Panc1 (cell line): ENCODE measurements around the gene PSMD13. TPM values are rescaled to one million over a fixed set of nuclear protein-coding genes. Genes with fewer than 3 reads are reported as not detected.

Experiments used
- ATAC-seq: fragments of 200-7000 bp; cut with Tn5 transposase; 2 replicates; pipeline ENCODE4 v1.9.1; 2020; ENCODE audit warnings: mild to moderate bottlenecking, moderate library complexity
- BruUV-seq: library from RNA; stranded (reverse); fragments of 400-500 nt; replicated peaks from 2 replicates; lab custom pipeline; 2021; lab: Mats Ljungman, UMichigan
- CTCF ChIA-PET: fragments of 300-600 bp; sonication (Branson Sonifier 250); formaldehyde crosslinking; loops from one replicate; lab custom pipeline; 2022; ENCODE audit warnings: antibody characterized with exemption; lab: Charles Lee
- POLR2A ChIA-PET: fragments of 300-600 bp; sonication (Branson Sonifier 250); formaldehyde crosslinking; loops from one replicate; lab custom pipeline; 2022; ENCODE audit warnings: antibody characterized with exemption; lab: Charles Lee
- DNase-seq: peaks from one replicate; pipeline ENCODE4 v3.0.0-alpha.2; 2010; ENCODE audit warnings: low read depth, low spot score
- H3K27ac ChIP-seq: 2 replicates; pipeline ENCODE4 v1.5.1; 2011; ENCODE audit warnings: mild to moderate bottlenecking, low read length, inconsistent platforms
- H3K27me3 ChIP-seq: fragments of 200-500 bp; sonication (Bioruptor generic); 2 replicates; pipeline ENCODE4 v1.6.0; 2014; ENCODE audit warnings: low read length, inconsistent platforms; ENCODE audit not compliant: control insufficient read depth, insufficient read depth
- H3K36me3 ChIP-seq: fragments of 200-500 bp; sonication (Bioruptor generic); 2 replicates; pipeline ENCODE4 v1.5.1; 2014; ENCODE audit warnings: inconsistent platforms, mild to moderate bottlenecking, low read length, moderate library complexity; ENCODE audit not compliant: control insufficient read depth, insufficient read depth
- H3K4me1 ChIP-seq: 2 replicates; pipeline ENCODE4 v1.5.1; 2011; ENCODE audit warnings: inconsistent platforms, mild to moderate bottlenecking, low read length, moderate library complexity; ENCODE audit not compliant: control insufficient read depth, insufficient read depth
- H3K4me3 ChIP-seq, 2 experiments: 2 replicates each; pipeline ENCODE4 v1.5.1; 2011 to 2012; ENCODE audit warnings: low read depth in 2 of 2, low read length in 2 of 2, mild to moderate bottlenecking in 2 of 2, inconsistent platforms in 1 of 2, moderate library complexity in 1 of 2
- H3K9me3 ChIP-seq: fragments of 200-500 bp; sonication (Bioruptor generic); 2 replicates; pipeline ENCODE4 v1.5.1; 2014; ENCODE audit warnings: low read depth, mild to moderate bottlenecking, inconsistent platforms, low read length, moderate library complexity; ENCODE audit not compliant: control insufficient read depth, insufficient read depth
- CTCF ChIP-seq: fragments of 450-650 bp; IDR thresholded peaks from 2 replicates; pipeline ENCODE4 v1.5.1; 2017; ENCODE audit warnings: mild to moderate bottlenecking
- POLR2AphosphoS5 ChIP-seq: IDR thresholded peaks from 2 replicates; pipeline ENCODE4 v1.6.1; 2012; ENCODE audit warnings: mild to moderate bottlenecking, low read depth, low read length, moderate library complexity
- REST ChIP-seq, 2 experiments: IDR thresholded peaks; 2 replicates each; pipeline ENCODE4 v1.6.1; 2011 to 2012; ENCODE audit warnings: low read depth in 2 of 2, control low read depth in 1 of 2, low read length in 1 of 2, mild to moderate bottlenecking in 1 of 2, moderate library complexity in 1 of 2; ENCODE audit not compliant: insufficient read depth in 1 of 2
- SIN3A ChIP-seq: IDR thresholded peaks from 2 replicates; pipeline ENCODE4 v1.6.1; 2012; ENCODE audit warnings: low read depth, mild to moderate bottlenecking, low read length, moderate library complexity, borderline replicate concordance; ENCODE audit not compliant: insufficient read depth
- TCF7L2 ChIP-seq: IDR thresholded peaks from 2 replicates; pipeline ENCODE4 v1.6.1; 2011; ENCODE audit warnings: mild to moderate bottlenecking, low read depth, low read length, inconsistent platforms
- in situ Hi-C: cut with HindIII; loops from 2 replicates; pipeline ENCODE4 v1.10.0; 2016; ENCODE audit warnings: low sequenced_read_pairs, low pct_unique_long_range_greater_than_20kb
- intact Hi-C: fragments of 100-400 bp; cut with micrococcal nuclease; formaldehyde crosslinking; loops from one replicate; pipeline ENCODE4 v1.10.0; 2022; ENCODE audit not compliant: unreplicated experiment
- total RNA-seq: library from RNA; stranded (reverse); gene quantifications from one replicate; pipeline ENCODE4 v1.2.1, GENCODE V29; 2021; ENCODE audit not compliant: unreplicated experiment

PSMD13 gene
- total RNA-seq, 1 experiment from 2014 or later = 271 TPM

GRCh38 chr11:272195-272930, 35.6 kb downstream of the PSMD13 start:
- Histone ChIP-seq H3K27ac (no peak overlapping the region), H3K27me3 (no peaks in the 10 kb centered on the region; the same call in 1 of the 2 replicates), H3K9me3 (0 out of 2 replicates have a peak, but pooled peaks cover 3% of the 10 kb centered on the region), H3K36me3 (no peaks in the 10 kb centered on the region), H3K4me3 (no peak overlapping the region), H3K4me1 (peaks cover 14% of the 10 kb centered on the region)
- intact Hi-C loops (no loop called here), in situ Hi-C loops (no loop called here)
- ChIA-PET CTCF (no interaction called here), POLR2A (no interaction called here)
- DNase-seq (no peak), ATAC-seq (no peak)
- BruUV-seq = no TSS peak
- TF ChIP-seq POLR2AphosphoS5 = no peak
- no peak for TF ChIP-seq TCF7L2
- no peak for TF ChIP-seq SIN3A
- no peak for TF ChIP-seq REST (IDR thresholded peaks at IDR 0.05; ENCODE audit: insufficient read depth in 1 of 2, low read depth in 2 of 2, low read length in 1 of 2)
- TF ChIP-seq CTCF = no peak

- peaks cover 11% of the 10 kb centered on the region for H3K4me1 ChIP-seq
- POLR2A ChIA-PET = no interaction called here
- no peak overlapping the region for H3K4me3 ChIP-seq
- CTCF ChIA-PET = no interaction called here
- H3K9me3 ChIP-seq = 0 out of 2 replicates have a peak, but pooled peaks cover 3% of the 10 kb centered on the region
- DNase-seq (no peak), ATAC-seq (no peak)
- TF ChIP-seq TCF7L2 (no peak), REST (IDR thresholded peaks at IDR 0.05; ENCODE audit: insufficient read depth in 1 of 2, low read depth in 2 of 2, low read length in 1 of 2) (no peak), CTCF (no peak), SIN3A (no peak), POLR2AphosphoS5 (no peak)
- H3K36me3 ChIP-seq = no peaks in the 10 kb centered on the region
- in situ Hi-C loops = no loop called here
- H3K27me3 ChIP-seq = no peaks in the 10 kb centered on the region; the same call in 1 of the 2 replicates
- intact Hi-C loops = no loop called here
- BruUV-seq = no TSS peak
- no peak overlapping the region for H3K27ac ChIP-seq
Observed at GRCh38 chr11:272931-273198, 36.1 kb downstream of the PSMD13 start.
